ENCODE data around the gene ZNF646.

The ZNF646 gene

GRCh38 chr16:31105677-31106213 is 31.5 kb downstream of the ZNF646 start:
- no peaks in the 10 kb centered on the region for H3K9me2 ChIP-seq (replicated peaks; ENCODE audit: low read depth, low read length)
- peaks cover 5% of the 10 kb centered on the region for H4K20me1 ChIP-seq (ENCODE audit: insufficient read depth, low read length, poor library complexity, severe bottlenecking)
- H3K4me3 ChIP-seq (ENCODE audit: low read length, poor library complexity, severe bottlenecking) = no peak overlapping the region
- no peaks in the 10 kb centered on the region; the same call in 1 of the 2 replicates for H3K36me3 ChIP-seq (ENCODE audit: insufficient read depth, low read length)
- H3K4me2 ChIP-seq (ENCODE audit: low read depth, low read length, poor library complexity, severe bottlenecking) = peak overlapping the region; percentile 37
- no peaks in the 10 kb centered on the region for H3K9me3 ChIP-seq (ENCODE audit: insufficient read depth, low read depth, low read length)
- peak overlapping the region; percentile 91; the same call in 1 of the 2 replicates for H2AFZ ChIP-seq (ENCODE audit: low read length)
- no peak for TF ChIP-seq EZH2phosphoT487 (IDR thresholded peaks at IDR 0.05; ENCODE audit: borderline replicate concordance)
- TF ChIP-seq, protein P1, sequence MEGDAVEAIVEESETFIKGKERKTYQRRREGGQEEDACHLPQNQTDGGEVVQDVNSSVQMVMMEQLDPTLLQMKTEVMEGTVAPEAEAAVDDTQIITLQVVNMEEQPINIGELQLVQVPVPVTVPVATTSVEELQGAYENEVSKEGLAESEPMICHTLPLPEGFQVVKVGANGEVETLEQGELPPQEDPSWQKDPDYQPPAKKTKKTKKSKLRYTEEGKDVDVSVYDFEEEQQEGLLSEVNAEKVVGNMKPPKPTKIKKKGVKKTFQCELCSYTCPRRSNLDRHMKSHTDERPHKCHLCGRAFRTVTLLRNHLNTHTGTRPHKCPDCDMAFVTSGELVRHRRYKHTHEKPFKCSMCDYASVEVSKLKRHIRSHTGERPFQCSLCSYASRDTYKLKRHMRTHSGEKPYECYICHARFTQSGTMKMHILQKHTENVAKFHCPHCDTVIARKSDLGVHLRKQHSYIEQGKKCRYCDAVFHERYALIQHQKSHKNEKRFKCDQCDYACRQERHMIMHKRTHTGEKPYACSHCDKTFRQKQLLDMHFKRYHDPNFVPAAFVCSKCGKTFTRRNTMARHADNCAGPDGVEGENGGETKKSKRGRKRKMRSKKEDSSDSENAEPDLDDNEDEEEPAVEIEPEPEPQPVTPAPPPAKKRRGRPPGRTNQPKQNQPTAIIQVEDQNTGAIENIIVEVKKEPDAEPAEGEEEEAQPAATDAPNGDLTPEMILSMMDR (conservative IDR thresholded peaks at IDR 0.05; ENCODE audit: low read length) = peak; percentile 60
- H3F3A ChIP-seq (ENCODE audit: low read depth) = 0 out of 2 replicates have a peak, but pooled peaks cover 6% of the 10 kb centered on the region
- H3K27me3 ChIP-seq (ENCODE audit: insufficient read depth, low read length, poor library complexity, severe bottlenecking) = no peaks in the 10 kb centered on the region
- H3K79me2 ChIP-seq (ENCODE audit: insufficient read depth, low read length) = peaks cover 29% of the 10 kb centered on the region
- peaks cover 14% of the 10 kb centered on the region for H3K4me1 ChIP-seq (ENCODE audit: insufficient read depth, low read length, poor library complexity, severe bottlenecking)
- peak overlapping the region; percentile 50 for H3K9ac ChIP-seq (ENCODE audit: low read depth, low read length, poor library complexity, severe bottlenecking)

DNA sequence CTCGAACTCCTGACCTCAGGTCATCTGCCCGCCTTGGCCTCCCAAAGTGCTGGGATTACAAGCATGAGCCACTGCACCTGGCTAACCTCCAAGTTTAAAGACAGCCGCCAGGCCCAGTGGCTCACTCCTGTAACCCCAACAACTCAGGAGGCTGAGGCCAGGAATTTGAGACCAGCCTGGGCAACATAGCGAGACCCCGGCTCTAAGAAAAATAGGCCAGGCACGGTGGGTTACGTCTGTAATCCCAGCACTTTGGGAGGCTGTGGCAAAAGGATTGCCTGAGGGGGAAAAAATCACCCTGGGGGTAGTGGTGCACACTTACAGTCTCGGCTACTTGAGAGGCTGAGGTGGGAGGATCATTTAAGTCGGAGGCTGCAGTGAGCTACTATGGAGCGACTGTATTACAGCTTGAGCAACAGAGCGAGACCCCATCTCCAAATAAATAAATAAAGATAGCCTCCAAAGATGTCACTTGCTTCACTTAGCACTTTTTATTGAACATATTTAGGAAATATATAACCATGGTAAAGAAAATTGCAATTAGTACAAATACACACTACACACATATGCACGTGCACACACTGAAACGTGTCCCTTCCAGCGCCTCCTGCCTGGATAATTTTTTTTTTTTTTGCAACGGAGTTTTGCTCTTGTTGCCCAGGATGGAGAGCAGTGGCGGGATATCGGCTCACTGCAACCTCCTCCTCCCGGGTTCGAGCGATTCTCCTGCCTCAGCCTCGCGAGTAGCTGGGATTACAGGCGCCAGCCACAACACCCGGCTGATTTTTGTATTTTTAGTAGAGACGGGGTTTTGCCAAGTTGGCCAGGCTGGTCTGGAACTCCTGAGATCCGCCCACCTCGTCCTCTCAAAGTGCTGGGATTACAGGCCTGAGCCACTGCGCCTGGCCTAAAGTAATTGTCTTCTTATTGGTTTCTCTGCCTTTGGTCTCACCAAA is 32.6 kb downstream of the ZNF646 start:
- Histone ChIP-seq H2AFZ (ENCODE audit: low read length) (no peak overlapping the region), H3F3A (ENCODE audit: low read depth) (0 out of 2 replicates have a peak, but pooled peaks cover 6% of the 10 kb centered on the region), H3K36me3 (ENCODE audit: insufficient read depth, low read length) (peaks cover 6% of the 10 kb centered on the region; the same call in 1 of the 2 replicates), H3K9me2 (replicated peaks; ENCODE audit: low read depth, low read length) (no peaks in the 10 kb centered on the region), H3K4me2 (ENCODE audit: low read depth, low read length, poor library complexity, severe bottlenecking) (peak overlapping the region; percentile 90), H3K79me2 (ENCODE audit: insufficient read depth, low read length) (peaks cover 29% of the 10 kb centered on the region), H3K4me3 (ENCODE audit: low read length, poor library complexity, severe bottlenecking) (peak overlapping the region; percentile 79), H3K9me3 (ENCODE audit: insufficient read depth, low read depth, low read length) (no peaks in the 10 kb centered on the region), H3K27me3 (ENCODE audit: insufficient read depth, low read length, poor library complexity, severe bottlenecking) (no peaks in the 10 kb centered on the region), H3K4me1 (ENCODE audit: insufficient read depth, low read length, poor library complexity, severe bottlenecking) (peaks cover 14% of the 10 kb centered on the region), H4K20me1 (ENCODE audit: insufficient read depth, low read length, poor library complexity, severe bottlenecking) (peaks cover 5% of the 10 kb centered on the region), H3K9ac (ENCODE audit: low read depth, low read length, poor library complexity, severe bottlenecking) (peak overlapping the region; percentile 95)
- TF ChIP-seq, protein P1 (conservative IDR thresholded peaks at IDR 0.05; ENCODE audit: low read length) = no peak
- TF ChIP-seq EZH2phosphoT487 (IDR thresholded peaks at IDR 0.05; ENCODE audit: borderline replicate concordance) = no peak

DNA sequence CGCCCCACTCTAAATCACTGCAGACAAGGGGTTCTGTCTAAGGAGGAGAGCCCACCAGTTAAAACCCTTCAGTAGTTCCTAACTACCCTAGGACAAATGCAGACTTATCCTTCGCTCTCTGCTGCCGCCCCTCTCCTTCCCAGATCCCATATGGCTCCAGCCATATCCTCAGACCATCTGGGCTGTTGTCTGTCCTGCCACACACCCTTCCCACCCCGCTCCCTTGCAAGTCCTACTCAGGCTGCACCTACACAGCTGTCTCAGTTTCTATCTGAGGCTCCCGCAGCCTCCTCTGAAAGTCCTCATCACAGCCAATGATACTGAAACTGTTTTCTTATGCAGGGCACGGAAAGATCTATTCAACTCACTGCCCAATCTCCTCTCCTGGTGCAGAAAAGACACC is 33.2 kb downstream of the ZNF646 start:
- Histone ChIP-seq H3K4me3 (ENCODE audit: low read length, poor library complexity, severe bottlenecking) (peak overlapping the region; percentile 79), H3K4me2 (ENCODE audit: low read depth, low read length, poor library complexity, severe bottlenecking) (peak overlapping the region; percentile 90), H3K9me3 (ENCODE audit: insufficient read depth, low read depth, low read length) (no peaks in the 10 kb centered on the region), H3K27me3 (ENCODE audit: insufficient read depth, low read length, poor library complexity, severe bottlenecking) (no peaks in the 10 kb centered on the region), H3K9ac (ENCODE audit: low read depth, low read length, poor library complexity, severe bottlenecking) (peak overlapping the region; percentile 95), H3K4me1 (ENCODE audit: insufficient read depth, low read length, poor library complexity, severe bottlenecking) (peaks cover 14% of the 10 kb centered on the region), H2AFZ (ENCODE audit: low read length) (peak overlapping the region; percentile 91; the same call in 1 of the 2 replicates), H3F3A (ENCODE audit: low read depth) (0 out of 2 replicates have a peak, but pooled peaks cover 6% of the 10 kb centered on the region), H4K20me1 (ENCODE audit: insufficient read depth, low read length, poor library complexity, severe bottlenecking) (peaks cover 5% of the 10 kb centered on the region), H3K36me3 (ENCODE audit: insufficient read depth, low read length) (peaks cover 12% of the 10 kb centered on the region; the same call in 1 of the 2 replicates), H3K79me2 (ENCODE audit: insufficient read depth, low read length) (peaks cover 29% of the 10 kb centered on the region), H3K9me2 (replicated peaks; ENCODE audit: low read depth, low read length) (no peaks in the 10 kb centered on the region)
- TF ChIP-seq, protein P1 (conservative IDR thresholded peaks at IDR 0.05; ENCODE audit: low read length) = no peak
- no peak for TF ChIP-seq EZH2phosphoT487 (IDR thresholded peaks at IDR 0.05; ENCODE audit: borderline replicate concordance)
